Activated CD8-positive, alpha-beta memory T cell treated with anti-CD3 and anti-CD28 coated beads for 36 hours (primary cell): ENCODE results near the gene PCNX1. TPM values are rescaled to one million over a fixed set of nuclear protein-coding genes. Genes with fewer than 3 reads are reported as not detected.
"Not testable (repeated sequence)": the region's sequence is repeated elsewhere in the genome, so short reads cannot be mapped to it uniquely, and the experiment has no call there.

Experiments
- CTCF ChIA-PET: fragments of 350-600 bp; sonication (Branson Sonifier 250); formaldehyde crosslinking; loops from one replicate; lab custom pipeline; 2021; ENCODE audit warnings: antibody characterized with exemption; lab: Charles Lee
- POLR2A ChIA-PET: fragments of 350-600 bp; sonication (Branson Sonifier 250); formaldehyde crosslinking; loops from one replicate; lab custom pipeline; 2021; ENCODE audit warnings: antibody characterized with exemption; lab: Charles Lee
- total RNA-seq, 2 experiments: library from RNA; stranded (reverse); gene quantifications; one replicate each; pipeline ENCODE4 v1.2.3, GENCODE V29; 2021

Gene PCNX1
- total RNA-seq = 10 to 100 TPM; 40.7 to 41.5 TPM

GRCh38 chr14:70907176-70907995 lies at the start of gene PCNX1:
Gene PCNX1 (plus strand): TSS chr14:70907459. CDS start chr14:70907851, 392 bp downstream.
- POLR2A ChIA-PET = interaction anchor here (0.9 to 2.0 kb wide), 11 partner anchors 11 to 98 kb away, joined by 3 to 6 read pairs (median 4); partner anchors contain the start of gene MAP3K9
- CTCF ChIA-PET = interaction anchor here (0.6 to 7.6 kb wide), 19 partner anchors 8 to 104 kb away, joined by 3 to 94 read pairs (median 6); no protein-coding TSS in a partner anchor

- CTCF ChIA-PET = no interaction called here
- POLR2A ChIA-PET = interaction anchor here (1.6 kb wide), 1 partner anchor 50 kb away, joined by 5 read pairs; the partner anchor contains the start of gene PCNX1
Observed at GRCh38 chr14:70857496-70857890, 49.8 kb upstream of the PCNX1 start.

DNA sequence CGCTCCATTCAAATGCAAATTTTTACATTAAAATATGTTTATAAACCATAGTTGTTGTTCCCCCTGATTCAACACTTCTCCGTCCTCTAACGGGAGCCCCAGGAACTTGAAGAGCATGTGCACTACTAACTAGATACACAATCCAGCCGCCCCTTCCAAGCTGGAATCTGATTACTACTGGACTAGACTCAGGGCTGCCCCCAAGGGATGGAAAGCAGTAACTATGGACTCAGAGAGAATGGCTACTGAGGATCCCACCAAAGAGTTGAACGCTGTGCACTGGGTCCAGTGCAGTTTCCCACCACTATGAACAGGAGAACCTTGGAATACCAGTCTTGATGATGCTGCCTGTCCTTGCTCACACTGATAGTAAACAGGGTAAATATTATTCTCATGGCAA lies 48.6 kb upstream of the PCNX1 start:
- ChIA-PET CTCF (no interaction called here), POLR2A (no interaction called here)

DNA sequence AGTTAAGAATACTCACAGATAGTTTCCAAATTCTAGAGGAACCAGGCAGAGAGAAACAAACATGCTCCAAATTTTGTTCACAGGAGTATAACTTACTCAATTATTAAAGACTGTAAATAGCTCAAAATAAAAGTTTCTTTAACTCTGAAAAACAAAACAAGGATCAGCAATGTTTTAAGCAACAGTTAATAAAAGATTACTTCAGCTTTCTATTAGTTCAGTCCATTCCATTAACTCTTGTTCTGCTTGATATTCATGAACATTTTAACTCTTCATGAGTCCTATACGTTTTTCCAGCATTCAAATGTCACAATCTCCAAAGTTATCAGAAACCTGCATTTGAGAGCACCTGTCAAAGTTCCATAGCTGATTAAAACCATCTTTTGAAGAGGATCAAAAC lies 40.3 kb upstream of the PCNX1 start:
- POLR2A ChIA-PET = not testable (repeated sequence)

GRCh38 chr14:70871001-70871400 lies 36.3 kb upstream of the PCNX1 start:
- CTCF ChIA-PET = interaction anchor here (1.7 kb wide), 1 partner anchor 14 kb away, joined by 4 read pairs; no protein-coding TSS in a partner anchor
- POLR2A ChIA-PET = no interaction called here

More for the DNA sequence above, 40.3 kb upstream of the PCNX1 start:
- CTCF ChIA-PET = not testable (repeated sequence)

DNA sequence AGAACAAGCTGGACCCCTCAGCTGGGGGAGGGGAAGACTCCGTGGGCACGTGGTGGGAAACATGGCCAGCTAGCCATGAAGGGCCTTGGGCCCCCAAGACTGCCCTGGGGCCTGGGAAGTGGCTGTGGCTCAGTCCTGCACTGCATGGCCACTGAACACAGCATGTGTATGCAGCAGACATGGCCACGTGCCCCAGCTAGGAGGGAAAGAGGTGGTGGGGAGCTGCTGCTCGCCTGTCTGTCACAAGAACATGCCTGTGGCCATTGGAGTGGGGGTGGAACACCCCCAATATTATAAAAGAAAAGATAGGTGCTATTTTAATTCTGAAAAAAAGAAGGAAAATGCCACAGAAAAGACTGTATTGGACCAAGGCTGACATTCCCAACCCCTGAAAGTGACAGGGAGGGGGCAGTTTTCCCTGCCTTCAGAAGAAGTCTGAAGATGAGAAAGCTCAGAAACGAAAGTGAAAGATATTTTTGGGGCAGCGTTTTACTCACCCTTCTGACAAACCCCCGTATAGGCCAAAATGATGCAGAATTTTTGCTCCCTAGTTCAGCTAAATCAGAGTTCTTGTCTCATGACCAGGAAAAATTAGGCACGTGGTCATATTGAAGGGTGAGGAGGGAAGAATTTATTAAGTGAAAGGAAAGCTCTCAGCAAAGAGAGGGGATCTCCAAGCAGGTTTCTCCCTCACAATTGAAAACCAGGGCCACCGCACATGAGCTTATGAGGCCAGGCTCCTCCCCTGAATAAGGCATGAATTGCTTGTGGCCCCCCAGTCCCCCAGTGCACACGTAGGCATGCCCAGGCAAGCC lies 35.2 kb upstream of the PCNX1 start:
- ChIA-PET POLR2A (no interaction called here), CTCF (interaction anchor here (0.6 to 1.7 kb wide), 4 partner anchors 13 to 63 kb away, joined by 3 to 4 read pairs (median 4); partner anchors contain the start of gene MAP3K9)

- ChIA-PET POLR2A (no interaction called here), CTCF (interaction anchor here (0.6 to 1.7 kb wide), 4 partner anchors 13 to 64 kb away, joined by 3 to 4 read pairs (median 4); partner anchors contain the start of gene MAP3K9)
Observed at GRCh38 chr14:70872678-70873020, 34.6 kb upstream of the PCNX1 start.

DNA sequence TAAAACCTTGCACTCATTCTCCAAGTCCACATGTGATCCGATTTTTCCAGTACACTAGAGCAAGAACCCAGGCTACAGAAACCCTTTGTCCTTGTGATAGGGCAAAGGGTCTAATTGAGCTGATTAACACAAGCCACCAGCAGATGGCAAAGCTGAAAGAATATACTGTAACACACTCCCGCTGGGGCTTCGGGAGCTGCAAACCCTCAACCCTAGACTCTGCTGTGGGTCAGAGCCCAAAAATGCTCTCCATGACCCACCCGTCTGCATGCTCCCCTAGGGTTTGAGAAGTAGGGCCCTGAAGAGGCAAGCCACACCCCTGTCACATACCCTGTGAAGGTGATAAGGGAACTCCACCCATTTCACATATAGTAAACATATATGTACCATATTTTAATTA lies 33.6 kb upstream of the PCNX1 start:
- CTCF ChIA-PET = no interaction called here
- POLR2A ChIA-PET = no interaction called here

- CTCF ChIA-PET, POLR2A ChIA-PET: not testable (repeated sequence)
Observed at GRCh38 chr14:70875811-70876460, 31.3 kb upstream of the PCNX1 start.

DNA sequence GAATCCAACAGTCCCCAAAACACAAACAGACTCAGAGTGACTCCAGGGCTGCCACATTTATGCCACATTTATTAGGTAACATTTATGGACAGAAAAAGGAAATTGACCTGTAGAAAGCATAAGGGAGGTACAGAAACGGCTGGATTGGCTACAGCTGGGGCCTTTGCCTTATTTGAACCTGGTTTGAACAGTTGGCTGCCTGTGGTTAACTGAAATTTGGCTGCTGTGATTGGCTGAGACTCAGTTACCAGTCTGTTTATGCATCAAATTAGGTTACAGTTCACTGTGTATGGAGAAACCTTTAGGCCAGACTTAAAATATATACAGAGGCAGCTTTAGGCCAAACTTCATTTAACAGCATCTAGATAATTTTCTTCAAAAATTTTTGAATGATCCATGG lies 27.8 kb upstream of the PCNX1 start:
- POLR2A ChIA-PET = no interaction called here
- CTCF ChIA-PET = interaction anchor here (9.7 kb wide), 1 partner anchor 25 kb away, joined by 94 read pairs; the partner anchor contains the start of gene PCNX1

GRCh38 chr14:70880888-70881287 lies 26.4 kb upstream of the PCNX1 start:
- CTCF ChIA-PET = interaction anchor here (1.5 to 9.7 kb wide), 2 partner anchors 23 to 63 kb away, joined by 4 to 94 read pairs; partner anchors contain the start of gene PCNX1

DNA sequence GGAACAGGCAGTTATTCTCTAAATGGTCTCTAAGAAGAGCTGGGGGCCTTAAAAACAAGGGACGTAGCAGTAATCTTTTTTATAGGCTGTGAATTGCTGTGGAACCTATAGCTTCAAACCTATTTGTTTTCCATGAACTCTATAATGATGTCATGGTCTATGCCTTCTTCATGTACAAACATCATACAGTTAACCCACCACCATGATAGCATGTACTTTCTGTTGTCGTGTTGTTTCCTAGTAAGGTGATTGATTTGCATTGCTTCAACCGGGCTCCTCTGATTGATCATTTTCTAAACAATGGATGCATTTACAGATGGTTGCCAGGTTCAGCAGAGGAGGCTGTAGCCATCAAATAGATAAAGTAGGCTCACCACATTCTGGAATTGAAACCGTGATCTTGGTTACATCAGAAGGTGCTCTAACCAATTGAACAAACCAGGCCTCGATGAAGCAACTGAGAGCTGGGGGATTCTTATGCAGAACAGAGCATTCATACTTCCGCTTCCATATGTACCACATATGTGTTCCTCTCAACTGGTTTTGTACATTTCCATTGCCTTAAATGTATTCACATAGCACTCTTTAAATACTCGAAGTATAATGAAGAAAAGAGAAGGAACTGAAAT lies 25.6 kb upstream of the PCNX1 start:
- CTCF ChIA-PET = interaction anchor here (9.7 kb wide), 1 partner anchor 23 kb away, joined by 94 read pairs; the partner anchor contains the start of gene PCNX1
- POLR2A ChIA-PET = no interaction called here

More at GRCh38 chr14:70880888-70881287, 26.4 kb upstream of the PCNX1 start:
- POLR2A ChIA-PET = not testable (repeated sequence)

- ChIA-PET POLR2A (interaction anchor here (0.6 kb wide), 2 partner anchors 20 to 107 kb away, joined by 5 to 14 read pairs; no protein-coding TSS in a partner anchor), CTCF (interaction anchor here (0.6 to 9.7 kb wide), 3 partner anchors 21 to 262 kb away, joined by 3 to 94 read pairs (median 5); partner anchors contain the start of gene PCNX1)
Observed at GRCh38 chr14:70882776-70883492, 24.3 kb upstream of the PCNX1 start.

DNA sequence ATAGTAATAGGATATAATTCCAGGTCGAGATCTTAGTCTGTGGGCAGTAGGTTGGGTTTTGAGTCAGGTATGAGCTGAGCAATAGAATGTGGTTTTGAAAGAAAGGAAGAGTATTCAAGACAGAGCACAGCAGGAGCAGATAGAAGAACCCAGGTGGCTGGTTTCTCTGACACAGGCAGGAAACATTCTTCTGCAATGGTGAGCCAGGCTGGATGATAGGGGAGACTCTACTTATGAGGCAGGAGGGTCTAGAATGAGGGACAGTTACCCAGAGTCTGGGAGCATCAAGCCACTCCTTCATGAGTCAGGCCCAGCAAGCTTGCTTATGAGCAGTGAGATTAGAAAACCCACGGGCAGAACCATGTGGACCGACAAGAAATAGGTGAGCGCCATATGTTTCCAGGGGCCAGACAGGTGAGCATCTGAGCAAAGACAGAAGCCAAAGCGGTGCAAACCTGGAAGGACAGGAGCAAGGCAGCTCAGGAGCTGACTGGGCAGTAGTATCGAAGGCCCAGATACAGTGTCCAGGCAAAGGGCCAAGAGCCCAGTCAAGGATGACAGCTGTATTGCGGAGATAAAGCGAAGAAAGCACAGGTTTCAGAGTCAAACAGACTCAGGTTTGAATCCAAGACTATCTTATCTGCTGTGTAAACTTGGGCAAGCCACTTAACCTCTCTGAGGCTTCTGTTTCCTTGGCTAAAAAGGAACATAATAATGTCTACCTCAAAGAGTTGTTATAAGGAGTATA lies 22.5 kb upstream of the PCNX1 start:
- CTCF ChIA-PET = interaction anchor here (0.6 to 9.7 kb wide), 7 partner anchors 13 to 319 kb away, joined by 3 to 94 read pairs (median 4); partner anchors contain the start of genes MAP3K9 and PCNX1
- POLR2A ChIA-PET = interaction anchor here (0.7 to 1.2 kb wide), 4 partner anchors 17 to 53 kb away, joined by 3 to 5 read pairs (median 3); partner anchors contain the start of gene PCNX1

- CTCF ChIA-PET = interaction anchor here (0.6 to 9.7 kb wide), 9 partner anchors 14 to 320 kb away, joined by 3 to 94 read pairs (median 4); partner anchors contain the start of genes MAP3K9 and PCNX1
Observed at GRCh38 chr14:70885343-70886022, 21.8 kb upstream of the PCNX1 start.

More at GRCh38 chr14:70885343-70886022, 21.8 kb upstream of the PCNX1 start:
- POLR2A ChIA-PET = interaction anchor here (0.7 to 2.3 kb wide), 8 partner anchors 16 to 707 kb away, joined by 3 to 7 read pairs (median 3); partner anchors contain the start of gene PCNX1
